WTC11 (cell line): ENCODE data around the gene MYLK2. TPM values are rescaled to one million over a fixed set of nuclear protein-coding genes. Genes with fewer than 3 reads are reported as not detected.

Experiments used
- ATAC-seq: fragments of 200-7000 bp; cut with Tn5 transposase; 2 replicates; pipeline ENCODE4 v1.10.0; 2021; ENCODE audit warnings: mild to moderate bottlenecking, moderate library complexity
- CTCF ChIA-PET: fragments of 300-600 bp; sonication (Branson Sonifier 250); formaldehyde crosslinking; loops from one replicate; lab custom pipeline; 2021; ENCODE audit warnings: antibody characterized with exemption; lab: Charles Lee
- POLR2A ChIA-PET: fragments of 350-600 bp; sonication (Branson Sonifier 250); formaldehyde crosslinking; loops from one replicate; lab custom pipeline; 2021; ENCODE audit warnings: antibody characterized with exemption; lab: Charles Lee
- DNase-seq: peaks from one replicate; pipeline ENCODE4 v3.0.0; 2021; ENCODE audit warnings: low spot score
- H3K27ac Mint-ChIP-seq: 2 replicates; pipeline ENCODE4 v1.8.0; 2021; ENCODE audit warnings: mixed read lengths
- H3K27me3 Mint-ChIP-seq: 2 replicates; pipeline ENCODE4 v1.8.0; 2021; ENCODE audit warnings: low read depth, mild to moderate bottlenecking, moderate library complexity, mixed read lengths
- H3K36me3 Mint-ChIP-seq: 2 replicates; pipeline ENCODE4 v1.8.0; 2021; ENCODE audit warnings: mixed read lengths
- H3K4me1 Mint-ChIP-seq: 2 replicates; pipeline ENCODE4 v1.8.0; 2022; ENCODE audit warnings: mixed read lengths
- H3K4me3 Mint-ChIP-seq: 2 replicates; pipeline ENCODE4 v1.8.0; 2021; ENCODE audit warnings: mild to moderate bottlenecking, moderate library complexity, mixed read lengths
- H3K9me3 Mint-ChIP-seq: 2 replicates; pipeline ENCODE4 v1.8.0; 2021; ENCODE audit warnings: mixed read lengths
- ATF3 ChIP-seq: sonication (generic); formaldehyde crosslinking; conservative IDR thresholded peaks from 2 replicates; pipeline ENCODE4 v1.8.1; 2022; ENCODE audit warnings: mild to moderate bottlenecking, missing genetic modification reagents
- CBFB ChIP-seq: sonication (generic); formaldehyde crosslinking; IDR thresholded peaks from 2 replicates; pipeline ENCODE4 v1.8.1; 2022; ENCODE audit warnings: mild to moderate bottlenecking, low read depth, missing genetic modification reagents
- CDX4 ChIP-seq: fragments of 250-450 bp; sonication (Bioruptor Pico); IDR thresholded peaks from 2 replicates; pipeline ENCODE4 v1.9.0; 2021; ENCODE audit warnings: moderate library complexity, mild to moderate bottlenecking, inconsistent platforms, borderline replicate concordance
- EMX1 ChIP-seq: fragments of 250-450 bp; sonication (Bioruptor Pico); IDR thresholded peaks from 2 replicates; pipeline ENCODE4 v1.8.0; 2021; ENCODE audit warnings: mild to moderate bottlenecking
- FOXP1 ChIP-seq: sonication (generic); formaldehyde crosslinking; IDR thresholded peaks from 2 replicates; pipeline ENCODE4 v1.8.0; 2022; ENCODE audit warnings: missing genetic modification reagents, mild to moderate bottlenecking, moderate library complexity, borderline replicate concordance
- GABPB1 ChIP-seq: sonication (generic); formaldehyde crosslinking; IDR thresholded peaks from 2 replicates; pipeline ENCODE4 v1.8.1; 2023; ENCODE audit warnings: mild to moderate bottlenecking, missing genetic modification reagents
- IRF1 ChIP-seq: sonication (generic); formaldehyde crosslinking; IDR thresholded peaks from 2 replicates; pipeline ENCODE4 v1.8.0; 2023; ENCODE audit warnings: missing genetic modification reagents
- JAZF1 ChIP-seq: fragments of 250-450 bp; sonication (Bioruptor Pico); IDR thresholded peaks from 2 replicates; pipeline ENCODE4 v1.9.0; 2021; ENCODE audit warnings: moderate library complexity, mild to moderate bottlenecking, inconsistent platforms
- MLX ChIP-seq: sonication (generic); formaldehyde crosslinking; IDR thresholded peaks from 2 replicates; pipeline ENCODE4 v1.8.1; 2023; ENCODE audit warnings: mild to moderate bottlenecking, missing genetic modification reagents, moderate library complexity
- MXD4 ChIP-seq: fragments of 250-450 bp; sonication (Bioruptor Pico); IDR thresholded peaks from 2 replicates; pipeline ENCODE4 v1.8.0; 2021; ENCODE audit warnings: mild to moderate bottlenecking, moderate library complexity, borderline replicate concordance
- MYBL2 ChIP-seq: sonication (generic); formaldehyde crosslinking; IDR thresholded peaks from 2 replicates; pipeline ENCODE4 v1.8.1; 2023; ENCODE audit warnings: mild to moderate bottlenecking, moderate library complexity, missing genetic modification reagents
- PREB ChIP-seq: sonication (generic); formaldehyde crosslinking; IDR thresholded peaks from 2 replicates; pipeline ENCODE4 v1.8.1; 2022; ENCODE audit warnings: mild to moderate bottlenecking, missing genetic modification reagents, moderate library complexity, borderline replicate concordance
- PRRX2 ChIP-seq: fragments of 250-450 bp; sonication (Bioruptor Pico); IDR thresholded peaks from 2 replicates; pipeline ENCODE4 v1.8.0; 2021; ENCODE audit warnings: mild to moderate bottlenecking
- TEAD4 ChIP-seq: sonication (generic); formaldehyde crosslinking; IDR thresholded peaks from 2 replicates; pipeline ENCODE4 v1.8.0; 2022; ENCODE audit warnings: mild to moderate bottlenecking, missing genetic modification reagents
- ZNF281 ChIP-seq: sonication (generic); formaldehyde crosslinking; IDR thresholded peaks from 2 replicates; pipeline ENCODE4 v1.8.0; 2023; ENCODE audit warnings: mild to moderate bottlenecking, missing genetic modification reagents
- ZNF532 ChIP-seq: fragments of 250-450 bp; sonication (Bioruptor Pico); IDR thresholded peaks from 2 replicates; pipeline ENCODE4 v1.9.0; 2021; ENCODE audit warnings: mild to moderate bottlenecking, borderline replicate concordance
- total RNA-seq: library from RNA; stranded (reverse); gene quantifications from 3 replicates; pipeline ENCODE4 v1.2.3, GENCODE V29; 2021

The MYLK2 gene
- total RNA-seq, 1 experiment from 2014 or later = 0.28 TPM

GRCh38 chr20:31811796-31812728 lies 7.1 kb upstream of the MYLK2 start:
- Mint-ChIP-seq H3K9me3 (no peaks in the 10 kb centered on the region), H3K36me3 (no peaks in the 10 kb centered on the region), H3K4me3 (no peak overlapping the region), H3K27me3 (no peaks in the 10 kb centered on the region), H3K4me1 (peaks cover 5% of the 10 kb centered on the region), H3K27ac (no peak overlapping the region)
- ChIA-PET POLR2A (no interaction called here), CTCF (interaction anchor here (0.7 to 1.0 kb wide), 2 partner anchors 11 to 22 kb away, joined by 3 read pairs; no protein-coding TSS in a partner anchor)
- ATAC-seq = no peak
- TF ChIP-seq ZNF532 (CRISPR knock-in tag) (no peak), TEAD4 (CRISPR knock-in tag) (no peak), PRRX2 (CRISPR knock-in tag) (no peak), EMX1 (CRISPR knock-in tag) (no peak), MXD4 (no peak), JAZF1 (no peak), CDX4 (CRISPR knock-in tag) (no peak), GABPB1 (no peak), FOXP1 (CRISPR knock-in tag) (no peak), MYBL2 (CRISPR knock-in tag) (no peak), CBFB (CRISPR knock-in tag) (no peak), ATF3 (CRISPR knock-in tag) (no peak), MLX (CRISPR knock-in tag) (no peak), ZNF281 (CRISPR knock-in tag) (no peak), IRF1 (CRISPR knock-in tag) (no peak), PREB (no peak)
- DNase-seq = no peak
